Middle frontal gyrus (tissue), 1 donor: ENCODE results near the gene SIGLEC1.
A peak's percentile ranks its signal among the peaks of the same experiment; 100 is the strongest.

Source experiments
- DNase-seq: peaks from one replicate; pipeline ENCODE4 v3.0.0-alpha.2; 2015; ENCODE audit warnings: low spot score; ENCODE audit errors: extremely low spot score

The SIGLEC1 gene

DNA sequence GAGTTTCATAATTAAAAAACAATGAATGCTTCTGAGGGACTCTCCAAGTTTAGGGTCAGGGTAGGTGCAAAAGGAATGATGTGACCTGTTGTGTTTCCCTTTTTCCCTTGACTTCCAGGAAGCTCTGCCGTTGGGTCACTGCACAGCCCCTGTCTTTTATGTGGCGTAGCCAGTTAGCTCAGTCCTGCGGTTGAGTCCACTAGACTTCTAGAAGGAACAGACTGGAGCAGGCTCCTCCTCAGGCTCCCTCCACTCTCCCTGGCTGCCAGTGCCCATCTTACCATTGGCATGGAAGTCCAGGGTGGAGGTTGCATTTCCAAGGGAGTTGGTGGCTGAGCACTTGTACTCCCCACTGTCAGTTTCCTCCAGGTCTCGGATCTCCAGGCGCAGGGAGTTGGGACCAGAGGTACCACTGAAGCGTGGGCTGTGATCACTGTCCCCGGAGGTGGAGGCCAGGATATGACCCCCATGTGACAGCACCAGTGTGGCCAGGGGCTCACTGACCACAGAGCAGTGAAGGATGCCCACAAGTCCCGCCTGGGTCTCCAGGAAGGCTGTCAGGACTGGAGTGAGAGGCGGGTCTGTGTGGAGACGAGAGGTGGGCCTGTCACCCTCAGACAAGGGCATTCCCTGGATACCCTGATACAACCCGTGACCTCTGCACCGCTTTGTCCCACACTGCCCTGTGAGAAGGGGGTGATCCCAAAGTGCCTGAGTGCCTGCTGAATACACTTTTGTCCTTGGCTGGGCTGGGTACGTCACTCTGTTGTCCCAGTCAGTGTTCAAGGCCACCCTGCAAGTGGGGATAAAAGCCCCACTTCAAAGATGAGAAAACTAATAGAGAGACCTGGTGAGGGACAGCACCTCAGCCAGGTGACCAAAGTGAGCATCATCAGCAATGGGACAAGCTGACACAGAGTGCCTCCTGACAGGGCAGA is 11.1 kb downstream of the SIGLEC1 start:
- DNase-seq: no peak

DNA sequence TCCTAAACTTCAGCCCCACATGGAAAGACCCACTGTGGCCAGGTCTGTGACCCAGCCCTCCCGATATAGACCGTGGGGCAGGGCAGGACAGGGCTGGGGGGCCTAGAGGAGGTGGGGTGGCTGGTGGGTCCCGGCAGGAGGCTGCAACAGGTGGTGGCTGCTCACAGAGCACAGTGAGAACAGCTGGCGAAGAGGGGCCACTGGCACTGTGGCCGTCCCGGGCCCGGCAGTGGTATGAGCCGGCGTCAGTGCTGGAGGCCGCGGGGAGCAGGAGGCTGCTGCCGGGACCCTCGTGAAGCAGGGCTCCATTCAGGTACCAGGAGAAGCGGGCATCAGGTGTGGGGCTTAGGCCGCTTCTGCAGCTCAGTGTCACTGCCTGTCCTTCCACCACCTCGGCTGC is 13.4 kb downstream of the SIGLEC1 start:
- no peak for DNase-seq

DNA sequence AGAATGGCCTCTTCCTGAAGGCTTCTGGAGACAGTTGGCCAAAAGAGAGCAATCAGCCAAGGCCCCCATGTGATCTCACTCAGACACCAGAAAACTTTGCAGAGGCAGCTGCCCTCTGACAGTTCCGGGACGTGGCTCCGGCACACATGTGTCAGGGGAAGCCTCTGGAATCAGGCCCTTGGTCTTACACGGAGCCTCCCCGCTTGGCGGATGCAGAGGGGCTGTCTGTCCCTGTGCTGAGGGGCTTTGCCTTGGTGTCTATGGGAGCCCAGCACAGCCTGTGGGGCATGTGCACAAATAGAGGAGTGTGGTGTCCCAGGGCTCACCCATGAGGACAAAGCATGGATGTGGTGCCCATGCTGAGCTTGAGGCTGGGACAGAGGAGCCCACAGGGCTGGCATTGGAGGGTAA is 13.8 kb downstream of the SIGLEC1 start:
- DNase-seq: no peak

DNA sequence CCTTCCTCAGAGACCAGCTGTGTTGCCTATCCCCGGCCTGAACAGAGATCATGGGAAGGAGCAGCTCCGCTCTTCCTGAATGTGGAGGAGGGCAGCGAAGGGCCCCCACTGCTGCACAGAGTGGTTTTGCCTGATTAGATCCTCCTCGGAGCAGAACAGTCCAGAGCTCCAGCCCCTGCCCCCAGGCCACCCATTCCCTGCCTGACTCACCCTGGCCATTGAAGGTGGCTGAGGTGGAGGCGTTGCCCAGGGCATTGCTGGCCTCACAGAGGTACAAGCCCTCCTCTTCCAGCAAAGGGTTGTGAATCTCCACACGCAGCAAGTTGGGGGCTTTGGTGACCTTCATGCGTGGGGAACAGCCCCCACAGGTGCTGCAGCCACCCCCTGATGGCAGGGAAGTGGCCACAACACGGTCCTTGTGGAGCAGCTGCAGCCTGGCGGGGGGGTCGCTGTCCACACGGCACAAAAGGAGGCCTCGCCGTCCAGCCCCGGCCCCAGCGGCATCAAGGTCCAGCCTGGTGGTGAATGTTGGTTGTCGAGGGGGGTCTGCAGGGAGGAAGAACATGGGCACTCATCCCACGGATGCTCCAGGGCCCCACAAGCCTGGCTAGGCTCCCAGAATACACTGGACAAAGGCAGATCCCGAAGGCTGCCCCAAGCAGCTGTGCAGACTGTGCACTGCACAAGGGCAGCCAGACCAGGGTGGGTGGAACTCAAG is 14.7 kb downstream of the SIGLEC1 start:
- no peak for DNase-seq

DNA sequence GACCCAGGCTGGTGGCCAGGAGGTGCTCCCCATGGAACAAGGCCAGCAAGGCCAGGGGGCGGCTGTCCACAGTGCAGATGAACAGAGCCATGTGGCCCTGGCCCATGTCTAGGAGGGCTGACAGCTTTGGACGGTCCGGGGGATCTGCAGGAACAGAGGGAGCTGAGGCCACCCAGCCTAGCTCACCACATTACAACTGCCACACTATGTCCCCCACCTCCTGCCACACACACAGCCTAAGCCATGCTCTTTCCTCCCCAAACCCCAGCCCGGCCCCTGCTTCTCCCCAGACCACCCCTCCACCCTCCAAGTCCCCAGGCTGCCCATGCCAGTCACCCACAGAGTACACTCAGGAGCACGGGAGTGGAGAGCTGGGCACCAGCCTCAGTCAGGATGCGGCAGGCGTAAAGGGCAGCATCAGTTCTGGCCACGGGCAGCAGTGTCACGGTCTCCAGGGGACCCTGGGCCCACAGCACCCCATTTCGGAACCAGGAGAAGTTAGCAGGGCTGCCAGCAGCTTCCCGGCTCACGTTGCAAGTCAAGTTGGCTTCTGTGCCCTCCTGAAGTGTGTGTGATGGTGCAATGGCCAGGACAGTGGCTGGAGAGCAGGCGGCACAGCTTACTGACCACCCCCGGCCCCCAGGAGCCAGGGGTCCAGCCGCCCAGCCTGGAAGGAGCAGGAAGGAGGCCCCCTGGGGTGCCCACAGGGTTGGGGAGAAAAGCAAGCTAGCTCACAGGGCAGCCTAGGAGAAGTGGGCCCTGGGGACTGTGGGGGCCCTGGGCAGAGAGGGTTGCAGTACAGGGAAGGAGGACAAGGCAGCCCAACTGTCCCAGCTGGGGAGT is 15.4 kb downstream of the SIGLEC1 start:
- DNase-seq: no peak

DNA sequence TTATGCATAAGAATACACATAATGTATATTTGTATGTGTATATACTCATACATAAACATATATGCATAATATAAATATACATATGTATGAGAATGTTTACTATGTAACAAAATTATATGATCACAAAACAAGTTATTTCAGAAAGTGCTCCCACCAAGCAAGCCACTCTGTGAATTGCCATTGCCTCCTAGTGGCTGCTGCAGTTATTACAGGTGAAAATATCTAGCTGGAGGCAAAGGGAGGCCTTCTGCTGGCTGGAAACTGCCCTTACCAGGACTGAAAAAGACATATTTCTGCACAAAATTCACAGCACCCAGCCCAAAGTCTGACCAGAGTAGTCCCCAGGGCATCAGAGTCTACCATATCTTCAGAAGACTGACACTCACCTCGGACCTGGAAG is 16.2 kb downstream of the SIGLEC1 start:
- DNase-seq: no peak

DNA sequence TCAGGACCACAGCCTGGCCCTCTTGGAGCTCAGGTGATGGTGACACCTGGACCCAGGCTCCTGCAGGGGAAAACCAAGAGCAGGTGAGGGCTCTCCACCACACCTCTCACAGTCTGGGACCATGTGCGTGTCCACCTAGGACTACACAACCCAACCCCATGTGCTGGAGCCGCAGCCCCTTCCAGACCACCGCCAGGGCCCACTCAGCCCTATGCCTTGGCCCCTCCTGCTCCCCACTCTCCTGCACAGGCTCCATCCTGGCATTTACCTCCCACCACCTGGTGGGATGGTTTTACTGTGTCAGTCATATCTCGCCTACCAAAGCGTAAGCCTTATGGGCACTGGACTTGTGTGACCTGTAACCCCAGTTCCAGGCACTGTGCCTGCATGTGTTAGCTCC is 17.5 kb downstream of the SIGLEC1 start:
- DNase-seq: no peak

DNA sequence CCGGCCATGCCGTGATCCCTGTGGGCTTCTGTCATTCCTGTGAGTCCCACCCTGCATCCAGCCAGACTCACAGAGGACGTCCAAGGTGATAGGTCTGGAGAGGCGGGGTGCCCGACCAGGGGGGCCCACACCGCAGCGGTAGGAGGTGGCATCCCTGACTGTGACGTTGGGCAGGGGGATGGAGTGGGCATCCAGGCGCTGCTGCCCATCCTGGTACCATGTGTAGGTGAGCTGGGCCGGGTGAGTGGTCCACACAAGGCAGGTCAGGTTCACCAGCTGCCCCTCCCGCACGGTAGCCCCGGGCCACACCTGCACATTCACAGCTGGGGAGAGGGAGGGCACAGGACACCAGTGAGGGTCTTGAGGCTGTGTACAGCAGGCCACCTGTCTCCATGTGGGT is 19.0 kb downstream of the SIGLEC1 start:
- DNase-seq: no peak

DNA sequence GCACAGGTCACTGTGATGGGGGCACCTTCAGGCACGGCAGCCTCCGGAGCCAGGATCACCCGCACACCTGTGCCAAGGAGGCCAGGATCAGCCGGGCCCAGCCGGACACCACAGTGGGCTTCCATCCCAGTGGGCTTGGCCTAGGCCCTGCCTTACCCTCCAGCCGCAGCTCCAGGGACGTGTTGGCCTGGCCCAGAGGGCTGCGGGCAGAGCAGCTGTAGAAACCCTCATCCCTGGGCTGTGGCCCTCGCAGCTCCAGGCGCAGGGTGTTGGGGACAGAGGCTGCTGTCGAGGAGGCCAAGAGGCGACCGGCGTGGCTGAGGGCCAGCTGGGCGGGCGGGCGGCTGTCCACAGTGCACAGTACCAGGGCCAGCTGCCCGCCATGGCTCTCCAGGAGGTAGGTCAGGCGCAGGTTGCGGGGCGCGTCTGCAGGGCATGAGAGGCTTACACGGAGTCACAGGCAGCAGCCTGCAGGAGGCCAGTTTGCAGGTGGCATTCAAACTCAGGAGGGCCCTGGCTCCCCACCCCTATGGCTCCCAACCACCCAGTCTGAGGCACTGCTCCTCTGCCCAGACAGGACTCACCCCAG is 19.6 kb downstream of the SIGLEC1 start:
- DNase-seq: no peak

DNA sequence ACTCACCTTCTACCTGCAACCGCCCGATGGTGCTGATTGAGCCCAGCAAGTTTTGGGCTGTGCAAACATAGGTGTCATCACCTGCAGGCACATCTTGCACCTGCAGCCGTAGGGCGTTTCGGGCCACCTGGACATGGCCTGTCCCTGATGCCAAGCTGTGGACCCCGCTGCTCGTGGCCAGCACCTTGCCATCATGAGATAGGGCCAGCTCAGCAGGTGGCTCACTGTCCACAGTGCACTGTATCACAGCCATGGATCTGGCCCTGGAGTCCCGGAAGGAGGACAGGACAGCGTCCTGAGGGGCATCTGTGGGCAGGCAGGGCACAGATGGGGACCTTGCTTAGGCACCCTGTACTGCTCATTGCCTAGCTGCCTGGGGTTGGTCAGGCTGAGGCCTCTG is 20.5 kb downstream of the SIGLEC1 start:
- DNase-seq: no peak

DNA sequence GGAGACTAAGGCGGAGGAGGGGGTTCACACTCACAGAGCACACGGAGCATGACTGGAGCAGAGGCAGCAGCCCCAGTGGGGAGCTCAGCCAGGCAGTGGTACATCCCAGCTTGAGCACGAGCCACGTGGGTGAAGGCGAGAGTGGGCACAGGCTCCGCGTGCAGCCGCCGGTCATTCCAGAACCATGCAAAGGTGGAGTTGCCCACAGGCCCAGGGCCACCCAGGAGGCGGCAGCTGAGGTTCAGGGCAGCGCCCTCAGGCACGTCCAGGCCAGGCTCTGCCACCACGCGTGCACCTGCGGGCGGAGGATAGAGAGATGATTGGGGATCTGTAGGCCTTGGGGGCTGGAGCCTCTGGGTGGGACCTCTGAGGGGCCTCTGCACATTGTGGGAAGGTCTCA is 21.1 kb downstream of the SIGLEC1 start:
- DNase-seq: no peak

DNA sequence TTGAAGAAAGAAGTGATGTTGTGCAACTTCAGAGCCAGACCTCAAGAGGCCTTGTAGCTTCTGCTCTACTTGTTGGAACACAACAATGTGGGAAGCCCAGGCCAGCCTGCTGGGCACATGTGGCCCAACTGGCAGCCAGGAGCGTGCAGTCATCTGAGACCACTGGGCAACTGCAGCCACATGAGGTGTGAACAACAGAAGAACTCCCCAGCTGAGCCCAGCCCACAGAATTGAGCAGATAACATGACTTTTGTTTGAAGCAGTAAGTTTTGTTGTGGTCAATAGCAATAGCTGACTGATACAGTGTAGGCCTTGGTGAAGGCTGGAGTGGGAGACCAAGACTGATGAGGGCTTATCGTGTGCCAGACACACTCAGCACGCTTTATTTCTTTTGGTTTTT is 22.0 kb downstream of the SIGLEC1 start:
- DNase-seq: no peak

DNA sequence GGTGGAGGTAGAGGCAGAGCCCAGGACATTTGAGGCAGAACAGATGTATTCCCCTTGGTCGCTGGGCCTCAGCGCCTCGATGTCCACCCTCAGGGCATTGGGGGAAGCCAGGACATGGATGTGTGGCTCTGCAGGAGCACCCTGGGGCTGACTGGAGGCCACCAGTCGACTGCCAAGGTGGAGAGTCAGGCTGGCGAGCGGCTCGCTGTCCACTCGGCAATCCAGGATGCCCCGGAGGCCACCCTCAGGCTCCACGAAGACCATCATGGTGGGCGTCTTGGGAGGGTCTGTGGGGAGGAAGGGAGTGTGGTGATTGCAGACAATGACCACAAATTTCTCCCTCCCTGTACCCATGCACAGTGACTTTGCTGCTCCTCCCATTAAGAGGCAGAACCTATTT is 22.4 kb downstream of the SIGLEC1 start:
- DNase-seq: no peak

DNA sequence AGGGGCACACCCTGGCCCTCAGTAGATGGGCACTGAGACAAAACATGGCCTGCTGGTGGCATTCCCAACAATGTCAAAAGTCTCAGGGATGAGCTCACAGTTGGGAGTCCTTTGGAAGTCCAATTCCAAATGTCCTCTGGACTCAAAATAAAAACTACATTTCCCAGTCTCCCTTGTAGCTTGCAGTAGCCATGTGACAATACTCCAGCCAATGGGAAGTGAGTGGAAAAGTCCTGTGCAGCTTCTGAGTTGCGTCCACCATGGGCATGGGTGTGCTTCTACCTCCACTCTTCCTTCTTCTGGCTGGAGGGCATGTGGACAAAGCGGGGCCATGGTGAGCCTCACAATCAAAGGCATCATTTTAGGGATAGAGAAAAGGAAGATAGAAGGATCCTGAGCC is 24.7 kb downstream of the SIGLEC1 start:
- no peak for DNase-seq

DNA sequence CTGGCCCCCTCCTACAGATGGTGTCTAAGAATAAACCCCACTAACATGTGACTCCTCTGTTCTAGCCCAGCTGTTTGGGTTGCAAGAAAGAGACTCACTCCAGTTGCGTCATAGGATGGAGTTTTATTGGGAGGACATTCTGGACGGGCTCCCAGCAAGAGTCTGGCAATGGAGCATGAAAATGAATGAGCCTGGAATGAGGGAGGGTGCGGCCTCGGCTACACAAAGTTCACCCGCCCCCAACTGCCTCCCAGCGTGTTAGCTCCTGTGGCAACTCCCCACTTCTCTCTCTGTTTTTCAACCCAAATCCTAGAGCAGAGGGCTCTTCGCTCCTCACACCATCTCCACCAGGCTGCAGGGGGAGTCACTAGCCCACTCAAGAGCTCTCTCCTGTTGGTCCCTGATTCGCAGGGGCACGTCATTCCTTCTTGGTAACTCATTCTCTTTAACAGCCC is 25.5 kb downstream of the SIGLEC1 start:
- peak; percentile 12 for DNase-seq

DNA sequence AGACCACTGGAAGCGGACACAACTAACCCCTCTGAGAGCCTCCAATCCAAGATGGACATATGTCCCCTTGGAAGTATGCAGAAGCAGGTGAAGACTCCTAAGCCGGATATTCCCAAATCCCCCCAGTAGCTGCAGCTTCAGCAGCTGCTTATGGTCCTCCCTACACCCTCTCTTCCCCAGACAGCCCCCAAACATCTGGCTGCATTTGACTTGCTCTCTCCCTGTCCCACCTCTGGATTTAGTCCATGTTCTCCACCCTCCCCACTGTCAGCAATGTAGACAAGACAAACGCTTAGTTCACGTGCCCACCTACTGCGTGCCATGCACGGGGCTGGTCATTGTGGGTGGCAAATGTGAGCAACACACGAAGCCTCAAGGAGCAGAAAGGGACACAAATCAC is 26.0 kb downstream of the SIGLEC1 start:
- no peak for DNase-seq

DNA sequence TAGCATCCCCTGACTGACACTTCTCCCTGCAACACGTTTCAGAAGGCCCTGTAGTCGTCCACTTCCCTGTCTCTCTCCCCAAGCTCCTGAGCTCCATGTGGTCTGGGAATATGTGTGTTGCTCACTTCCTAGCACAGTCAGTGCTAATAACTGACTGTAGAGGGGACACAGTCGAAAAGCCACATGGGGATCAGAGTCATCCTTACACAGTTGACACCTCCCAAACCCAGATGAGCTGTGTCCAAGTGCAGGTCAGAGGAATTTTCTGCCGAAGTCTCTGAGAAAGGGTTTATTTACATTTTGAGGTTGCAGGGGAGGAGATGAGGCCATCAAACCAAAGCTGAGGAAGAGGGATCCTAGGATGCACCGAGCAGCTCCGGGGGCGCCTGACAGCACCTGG is 27.1 kb downstream of the SIGLEC1 start:
- no peak for DNase-seq

DNA sequence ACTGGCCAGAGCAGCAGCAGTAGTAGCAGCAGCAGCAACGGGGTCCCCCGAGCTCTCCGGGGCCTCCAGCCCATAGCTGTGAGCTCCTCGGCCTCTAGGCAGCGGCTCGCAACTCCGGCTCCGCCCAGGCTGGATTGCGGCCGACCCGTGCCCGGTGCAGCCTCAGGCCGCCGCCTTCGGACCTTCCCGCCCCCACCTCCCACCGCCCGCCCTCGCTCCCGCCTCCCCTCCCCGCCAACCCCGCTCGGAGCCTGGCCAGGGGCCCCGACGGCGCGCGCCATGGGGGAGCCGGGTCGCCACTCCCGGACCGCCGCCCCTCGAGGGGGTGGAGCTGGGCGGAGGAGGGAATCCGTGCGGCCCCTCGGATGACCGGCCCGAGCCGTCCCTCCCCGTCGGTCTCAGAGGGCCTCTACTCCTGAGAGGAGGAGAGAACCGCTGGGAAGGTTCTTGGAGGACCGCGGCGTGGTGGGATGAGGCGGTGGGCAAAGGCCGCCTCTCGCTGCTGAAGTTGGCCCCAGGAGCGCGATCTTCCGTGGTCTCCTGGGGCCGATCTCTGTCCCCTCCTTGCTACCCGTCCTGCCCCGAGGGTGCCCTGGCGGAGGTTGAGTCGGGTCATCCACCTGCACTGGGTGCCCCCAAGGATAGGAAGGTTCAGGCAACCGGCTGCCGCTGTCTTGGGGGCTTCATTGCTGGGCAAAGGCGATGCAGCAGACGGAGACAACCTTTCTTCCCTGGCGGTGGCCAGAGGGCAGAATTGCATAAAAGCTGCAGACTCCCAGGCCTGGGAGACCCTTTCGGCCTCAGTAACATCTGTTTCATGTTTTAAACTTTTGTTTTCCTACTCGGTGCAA is 30.2 kb downstream of the SIGLEC1 start, which contains the start of gene ADAM33:
Gene ADAM33 (minus strand): TSS at position 80 of the 851 bp plus-strand sequence. CDS start 6 bp downstream, at position 74.
- DNase-seq: no peak

DNA sequence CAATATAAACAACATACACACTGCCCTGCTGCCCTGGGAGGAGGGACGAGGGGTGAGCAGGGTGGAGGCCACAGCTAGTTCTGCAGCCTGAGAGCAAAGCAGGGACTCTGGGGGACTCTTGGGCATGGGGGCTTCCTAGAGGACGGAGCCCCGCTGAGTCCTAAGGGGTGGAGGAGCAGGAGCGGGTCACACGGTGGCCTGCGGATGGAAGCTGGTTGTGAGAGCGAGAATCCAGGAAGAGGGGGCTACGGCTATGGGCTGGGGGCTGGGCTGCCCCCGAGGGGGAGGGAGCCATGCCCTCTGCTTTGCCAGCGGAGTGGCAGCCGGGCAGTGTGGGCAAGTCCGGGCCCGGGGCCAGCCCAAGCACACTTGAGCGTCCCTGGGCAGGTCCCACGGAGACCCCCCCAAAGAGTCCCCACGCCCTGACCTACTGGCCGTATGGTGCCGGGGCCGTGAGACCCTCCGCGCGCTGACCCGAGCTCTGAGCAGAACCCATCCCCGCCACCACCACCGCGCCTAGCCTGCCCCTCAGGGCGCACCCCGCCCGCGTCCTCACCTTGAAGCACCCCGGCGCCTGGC is 31.0 kb downstream of the SIGLEC1 start:
- DNase-seq: no peak
